GM12801 (cell line): ENCODE data around the gene RAB6B.

Experiments used
- TF ChIP-seq, protein P1 (sequence below): IDR thresholded peaks from one replicate; pipeline ENCODE4 v1.5.1; 2011; ENCODE audit warnings: control low read depth; ENCODE audit not compliant: insufficient read length; ENCODE audit errors: extremely low read depth

RAB6B gene

DNA sequence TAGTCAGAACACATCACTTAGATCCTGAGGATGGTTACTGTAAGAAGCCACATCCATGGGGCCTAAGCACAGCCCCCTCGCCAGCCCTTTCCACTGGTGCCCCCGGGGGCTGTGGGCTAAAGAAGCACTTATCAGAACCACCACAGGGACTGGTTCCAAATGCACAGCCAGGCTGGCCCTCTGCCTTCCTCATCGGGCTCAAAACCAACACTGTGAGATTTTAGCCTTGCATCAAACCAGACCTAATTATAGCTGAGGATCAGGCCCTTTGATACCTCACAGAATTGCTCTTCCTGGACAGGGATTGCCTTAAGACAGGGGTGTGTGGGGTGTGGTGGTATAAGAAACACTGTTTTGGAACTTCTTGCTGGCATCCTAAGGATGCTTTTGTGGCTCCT is 66.4 kb downstream of the RAB6B start:
- TF ChIP-seq, protein P1, sequence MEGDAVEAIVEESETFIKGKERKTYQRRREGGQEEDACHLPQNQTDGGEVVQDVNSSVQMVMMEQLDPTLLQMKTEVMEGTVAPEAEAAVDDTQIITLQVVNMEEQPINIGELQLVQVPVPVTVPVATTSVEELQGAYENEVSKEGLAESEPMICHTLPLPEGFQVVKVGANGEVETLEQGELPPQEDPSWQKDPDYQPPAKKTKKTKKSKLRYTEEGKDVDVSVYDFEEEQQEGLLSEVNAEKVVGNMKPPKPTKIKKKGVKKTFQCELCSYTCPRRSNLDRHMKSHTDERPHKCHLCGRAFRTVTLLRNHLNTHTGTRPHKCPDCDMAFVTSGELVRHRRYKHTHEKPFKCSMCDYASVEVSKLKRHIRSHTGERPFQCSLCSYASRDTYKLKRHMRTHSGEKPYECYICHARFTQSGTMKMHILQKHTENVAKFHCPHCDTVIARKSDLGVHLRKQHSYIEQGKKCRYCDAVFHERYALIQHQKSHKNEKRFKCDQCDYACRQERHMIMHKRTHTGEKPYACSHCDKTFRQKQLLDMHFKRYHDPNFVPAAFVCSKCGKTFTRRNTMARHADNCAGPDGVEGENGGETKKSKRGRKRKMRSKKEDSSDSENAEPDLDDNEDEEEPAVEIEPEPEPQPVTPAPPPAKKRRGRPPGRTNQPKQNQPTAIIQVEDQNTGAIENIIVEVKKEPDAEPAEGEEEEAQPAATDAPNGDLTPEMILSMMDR: no peak

DNA sequence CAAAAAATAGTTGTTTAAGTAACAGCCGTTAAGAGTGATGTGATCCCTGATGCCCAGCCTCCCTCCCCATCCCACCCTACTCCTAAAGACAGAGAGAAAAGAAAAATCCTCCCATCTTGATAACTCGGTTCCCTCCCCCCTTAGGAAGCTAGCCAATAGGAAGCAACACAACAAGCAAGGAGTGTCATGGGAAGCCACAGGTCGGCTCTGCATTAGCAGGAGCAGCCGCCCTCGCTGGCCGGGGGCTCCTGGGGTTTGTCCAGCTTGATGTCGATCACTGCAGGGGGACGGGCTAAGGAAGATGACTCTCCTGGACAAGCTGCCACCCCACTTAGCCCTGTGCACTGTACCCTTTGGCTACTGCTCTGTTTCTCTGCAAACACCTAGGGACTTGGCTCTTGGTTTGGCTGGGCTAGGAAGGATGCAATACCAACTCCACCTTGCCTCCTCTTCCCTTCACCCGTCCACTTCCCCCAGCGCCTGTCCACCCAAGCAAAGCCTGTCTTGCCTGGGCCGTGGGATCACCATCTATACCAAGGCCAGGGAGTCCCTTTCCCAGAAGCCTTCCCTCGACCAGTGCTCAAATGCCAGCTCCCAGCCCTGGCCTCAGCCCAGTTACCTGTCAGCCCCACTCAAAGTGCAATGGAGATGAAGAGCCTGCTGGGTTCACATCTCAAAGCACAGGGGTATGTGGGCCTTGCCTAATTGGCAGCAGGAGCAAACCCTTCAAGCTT is 66.9 kb downstream of the RAB6B start:
- TF ChIP-seq, protein P1: no peak

DNA sequence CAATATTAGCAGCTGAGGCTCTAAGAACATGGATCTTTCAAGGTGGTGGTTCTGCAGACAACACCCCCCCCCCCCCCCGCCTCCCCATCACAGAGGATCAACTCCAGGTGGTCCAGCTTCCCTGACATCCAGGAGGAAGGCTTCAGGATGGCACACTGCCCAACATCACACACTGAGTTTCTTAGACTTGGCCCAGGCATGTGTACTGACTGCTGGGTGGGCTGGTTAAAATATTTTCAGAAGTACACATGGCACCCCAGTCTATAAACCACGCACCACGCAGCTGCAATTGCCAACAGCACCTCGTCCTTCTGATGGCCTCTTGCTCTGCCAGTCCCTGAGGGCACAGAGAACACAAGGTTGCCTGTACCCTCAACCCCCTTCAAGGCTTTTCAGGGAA is 68.0 kb downstream of the RAB6B start:
- TF ChIP-seq, protein P1: no peak

DNA sequence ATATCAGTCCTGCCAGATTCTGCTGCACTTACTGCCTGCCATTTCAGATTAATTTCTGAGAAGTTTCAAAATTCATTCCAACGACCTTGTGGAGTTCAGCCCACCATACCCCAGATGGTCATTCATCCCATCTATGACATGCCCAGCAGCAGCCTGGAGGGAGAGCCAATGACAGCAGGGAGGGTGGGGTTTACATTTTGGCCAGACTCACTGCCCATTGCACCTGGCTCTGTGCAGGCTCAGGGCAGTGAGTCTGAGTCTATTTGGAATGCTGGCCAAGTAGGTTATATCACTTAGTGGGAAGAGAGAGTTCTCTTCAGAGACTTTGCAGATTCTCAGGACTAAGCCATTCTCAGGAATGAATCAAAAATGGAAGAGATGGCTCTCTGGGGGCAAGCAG is 68.5 kb downstream of the RAB6B start:
- TF ChIP-seq, protein P1: no peak

DNA sequence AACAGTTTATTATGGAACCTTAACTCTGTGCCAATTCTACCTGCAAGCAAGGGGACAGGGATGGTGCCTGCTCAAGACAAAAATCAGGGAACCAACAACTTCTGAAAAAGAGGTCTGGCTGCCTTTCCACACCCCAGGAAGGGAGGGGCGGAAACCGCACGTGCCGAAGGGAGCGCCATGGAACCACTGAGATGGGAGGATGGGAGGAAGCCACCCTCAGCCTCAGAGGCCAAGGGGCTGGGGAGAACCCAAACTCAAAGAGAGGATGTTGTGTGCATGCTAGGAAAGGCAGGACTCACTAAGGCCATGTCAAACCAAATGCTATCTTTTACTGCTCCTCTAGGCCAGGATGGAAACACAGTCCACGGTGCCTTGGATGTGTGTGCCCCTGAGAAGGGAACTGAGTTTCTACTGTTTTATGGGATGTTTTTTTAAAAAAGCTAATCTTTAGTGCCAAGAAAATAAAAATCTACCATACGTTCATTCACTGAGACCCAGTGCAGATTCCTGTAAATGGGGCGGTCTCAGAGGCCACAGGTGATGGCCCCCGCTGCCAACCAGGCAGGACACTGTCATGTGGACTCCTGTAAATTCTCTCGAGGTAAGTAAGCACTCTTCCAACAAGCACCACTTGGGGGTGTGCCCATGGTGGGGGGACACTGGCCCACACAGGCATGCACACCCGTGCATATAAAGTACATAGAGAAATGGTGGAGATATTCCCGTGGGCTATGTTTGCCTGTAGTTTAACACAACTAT is 69.5 kb downstream of the RAB6B start:
- TF ChIP-seq, protein P1: no peak

DNA sequence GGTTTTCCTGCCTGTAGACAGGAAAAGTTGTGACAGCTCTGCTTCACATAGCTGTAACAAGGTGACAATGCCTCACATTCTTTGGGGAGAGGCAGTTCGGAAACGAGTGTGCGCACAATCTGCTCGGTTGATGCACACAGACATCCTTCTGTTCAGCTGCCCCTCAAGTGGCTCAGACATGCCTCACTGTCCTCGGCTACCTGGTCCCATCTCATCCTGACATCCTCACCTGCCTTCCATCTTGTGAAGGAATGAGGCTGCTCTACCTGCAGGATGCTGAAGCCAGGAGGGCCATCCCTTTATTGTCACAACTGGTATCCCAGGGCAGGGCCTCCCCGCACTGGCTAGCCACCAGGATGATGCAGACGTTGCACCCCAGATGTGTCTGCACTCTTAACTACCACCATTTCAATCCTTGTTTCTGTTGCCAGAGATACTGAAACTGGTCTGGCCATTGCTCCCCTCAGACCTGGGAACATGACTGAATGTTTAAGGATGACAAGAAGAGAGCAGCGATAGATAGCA is 70.7 kb downstream of the RAB6B start:
- TF ChIP-seq, protein P1: no peak

DNA sequence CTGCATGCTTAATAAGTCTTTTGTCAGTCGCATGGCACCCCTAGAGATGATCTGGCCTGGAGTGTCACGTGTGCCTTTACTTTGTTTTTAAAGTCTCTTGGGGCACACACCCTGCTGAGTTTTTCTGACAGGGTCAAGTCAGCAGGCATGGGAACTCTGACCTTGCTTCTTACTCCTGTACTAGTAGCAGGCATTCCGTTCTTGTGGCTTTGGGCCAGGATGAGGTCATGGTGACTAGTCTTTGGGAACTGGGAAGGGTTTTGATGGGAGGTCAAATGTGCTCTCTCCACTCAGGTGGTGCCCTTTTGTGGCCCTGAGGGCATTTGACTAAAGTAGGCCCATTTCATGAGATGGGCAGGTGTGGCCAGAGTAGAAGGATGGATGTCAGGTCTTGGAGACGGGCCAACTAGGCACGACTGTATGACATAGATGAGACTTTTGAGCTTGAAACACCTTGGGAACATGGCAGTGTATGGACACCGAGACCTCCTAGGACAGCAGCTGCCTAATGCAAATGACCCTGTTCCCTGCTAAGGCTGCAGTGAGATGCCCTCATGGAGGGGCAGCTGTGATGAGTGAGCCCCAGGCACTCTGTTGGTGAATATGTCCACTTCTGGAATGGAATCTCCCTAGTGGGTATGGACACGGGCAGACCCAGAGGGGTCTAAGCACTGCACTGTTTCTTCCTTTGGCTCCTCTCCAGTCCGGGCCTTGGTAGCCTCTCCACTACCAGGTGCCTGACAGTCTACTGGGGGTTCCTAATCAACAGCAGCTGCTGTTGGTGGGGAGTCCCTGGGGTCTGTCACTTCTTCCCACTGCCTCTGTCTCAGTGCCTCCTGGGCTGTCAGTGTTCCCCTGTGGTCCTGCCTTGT is 73.7 kb downstream of the RAB6B start:
- TF ChIP-seq, protein P1: no peak
